Transverse colon (tissue), 4 donors: ENCODE results near the gene NXPH2. TPM values are rescaled to one million over a fixed set of nuclear protein-coding genes. Genes with fewer than 3 reads are reported as not detected.

Experiments used
- DNase-seq: peaks from one replicate; pipeline ENCODE4 v3.0.0-alpha.2; 2019
- H3K27ac ChIP-seq, 4 donors: fragments of 200-600 bp; sonication (generic); 2 replicates each; pipeline ENCODE4 v1.5.1; 2016 to 2018; ENCODE audit warnings: inconsistent platforms in 4 of 4
- H3K27me3 ChIP-seq: fragments of 200-600 bp; sonication (generic); 2 replicates; pipeline ENCODE4 v1.5.1; 2017; ENCODE audit warnings: inconsistent platforms
- H3K36me3 ChIP-seq, 4 donors: fragments of 200-600 bp; sonication (generic); 2 replicates each; pipeline ENCODE4 v1.5.1; 2017 to 2019; ENCODE audit warnings: inconsistent platforms in 4 of 4
- H3K4me1 ChIP-seq, 4 donors: fragments of 200-600 bp; sonication (generic); 2 replicates each; pipeline ENCODE4 v1.5.1; 2017 to 2020; ENCODE audit warnings: inconsistent platforms in 4 of 4
- H3K4me3 ChIP-seq, 4 donors: fragments of 200-600 bp; sonication (generic); 1 replicate in 1 of 4; 2 replicates in 3 of 4; pipeline versions ENCODE4 v1.5.1 to v1.6.1; 2017 to 2019; ENCODE audit warnings: inconsistent platforms in 4 of 4
- H3K9me3 ChIP-seq, 2 donors: fragments of 200-600 bp; sonication (generic); 2 replicates each; pipeline ENCODE4 v1.5.1; 2017 to 2019; ENCODE audit warnings: inconsistent platforms in 2 of 2
- EP300 ChIP-seq: sonication (generic); formaldehyde crosslinking; IDR thresholded peaks from one replicate; pipeline ENCODE4 v1.6.1; 2017; ENCODE audit warnings: antibody characterized with exemption, low read depth
- POLR2A ChIP-seq: fragments of 450-650 bp; IDR thresholded peaks from one replicate; pipeline ENCODE4 v1.6.1; 2016; ENCODE audit warnings: antibody characterized with exemption, mild to moderate bottlenecking, moderate library complexity
- POLR2AphosphoS5 ChIP-seq, 3 donors: sonication (generic); formaldehyde crosslinking; IDR thresholded peaks; one replicate each; pipeline ENCODE4 v1.6.1; 2016; ENCODE audit warnings: antibody characterized with exemption in 3 of 3
- WGBS, 2 donors: methylation state at CpG; one replicate each; pipeline ENCODE4 v1.1.5; 2018; ENCODE audit warnings: low coverage in 1 of 2; 5-methylcytosine and 5-hydroxymethylcytosine counted together
- in situ Hi-C, 4 donors: fragments of 200-750 bp; cut with MboI; loops; one replicate each; pipeline versions ENCODE4 v1.15.0 to v1.15.1; 2017; ENCODE audit warnings: low sequenced_read_pairs in 3 of 4, low pct_ligation_motif_present in 1 of 4, low pct_unique_long_range_greater_than_20kb in 1 of 4
- intact Hi-C: fragments of 100-400 bp; cut with DNase I; formaldehyde crosslinking; loops from one replicate; pipeline ENCODE4 v1.15.1; 2023; ENCODE audit warnings: low total_unique reads
- total RNA-seq, 4 donors: library from RNA; depleted of rRNA; stranded (reverse); fragments of >200 nt; gene quantifications; one replicate each; pipeline ENCODE4 v1.1.0, GENCODE V29; 2016
- TF ChIP-seq, protein P1 (sequence below), 5 experiments: fragments of 200-600 bp in 3 of 5; fragments of 450-650 bp in 2 of 5; sonication (generic) in 3 of 5; IDR thresholded peaks; 1 replicate in 2 of 5; 2 replicates in 3 of 5; pipeline ENCODE4 v1.5.1; 2016 to 2017; ENCODE audit warnings: antibody characterized with exemption in 5 of 5, inconsistent platforms in 3 of 5, mild to moderate bottlenecking in 2 of 5, moderate library complexity in 1 of 5

The NXPH2 gene
- total RNA-seq, 4 donors from 2014 or later: not detected

DNA sequence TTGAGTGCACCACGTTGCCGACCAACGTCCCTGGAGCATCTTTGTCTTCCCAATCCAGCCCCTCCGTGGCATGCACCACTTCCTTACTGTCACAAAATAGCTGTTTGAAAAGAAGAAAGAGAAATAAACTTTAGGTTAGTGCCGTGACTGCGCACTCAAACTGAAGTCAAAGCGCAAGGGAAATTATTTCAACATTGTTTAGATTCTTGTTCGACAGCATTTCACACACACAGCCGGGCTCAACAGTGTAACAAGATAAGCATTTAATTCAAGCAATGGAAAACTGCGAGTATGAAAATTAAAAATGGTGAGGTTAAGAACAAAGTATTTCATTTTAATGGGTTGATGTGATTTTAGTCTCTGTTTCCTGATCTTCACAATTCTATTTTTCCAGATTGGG, 108.6 kb downstream of the NXPH2 start:
- WGBS, 2 donors: 81 to 85% methylated on average over 10 of the region's 10 CpGs
- TF ChIP-seq, protein P1, sequence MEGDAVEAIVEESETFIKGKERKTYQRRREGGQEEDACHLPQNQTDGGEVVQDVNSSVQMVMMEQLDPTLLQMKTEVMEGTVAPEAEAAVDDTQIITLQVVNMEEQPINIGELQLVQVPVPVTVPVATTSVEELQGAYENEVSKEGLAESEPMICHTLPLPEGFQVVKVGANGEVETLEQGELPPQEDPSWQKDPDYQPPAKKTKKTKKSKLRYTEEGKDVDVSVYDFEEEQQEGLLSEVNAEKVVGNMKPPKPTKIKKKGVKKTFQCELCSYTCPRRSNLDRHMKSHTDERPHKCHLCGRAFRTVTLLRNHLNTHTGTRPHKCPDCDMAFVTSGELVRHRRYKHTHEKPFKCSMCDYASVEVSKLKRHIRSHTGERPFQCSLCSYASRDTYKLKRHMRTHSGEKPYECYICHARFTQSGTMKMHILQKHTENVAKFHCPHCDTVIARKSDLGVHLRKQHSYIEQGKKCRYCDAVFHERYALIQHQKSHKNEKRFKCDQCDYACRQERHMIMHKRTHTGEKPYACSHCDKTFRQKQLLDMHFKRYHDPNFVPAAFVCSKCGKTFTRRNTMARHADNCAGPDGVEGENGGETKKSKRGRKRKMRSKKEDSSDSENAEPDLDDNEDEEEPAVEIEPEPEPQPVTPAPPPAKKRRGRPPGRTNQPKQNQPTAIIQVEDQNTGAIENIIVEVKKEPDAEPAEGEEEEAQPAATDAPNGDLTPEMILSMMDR (IDR thresholded peaks at IDR 0.05): no peak
- no peak for TF ChIP-seq POLR2AphosphoS5 (IDR thresholded peaks at IDR 0.05)

DNA sequence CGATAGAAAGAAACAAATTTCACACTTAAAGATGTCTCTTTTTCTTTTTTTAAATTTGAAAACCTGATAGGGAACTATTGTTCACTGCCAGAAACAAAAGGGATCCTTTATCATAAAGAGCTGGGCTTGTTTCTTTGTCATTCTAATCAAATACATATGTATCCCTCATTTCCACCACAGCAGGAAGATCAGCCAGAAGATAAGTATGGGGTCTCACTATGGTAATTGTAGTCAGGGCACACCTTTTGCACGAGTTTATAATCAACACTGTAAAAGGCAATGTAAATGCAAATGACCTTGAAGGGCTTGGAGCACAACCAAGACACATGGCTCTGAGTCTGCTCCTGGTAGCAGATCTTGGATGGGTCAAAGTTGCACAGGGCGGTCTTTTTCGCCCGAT, 109.5 kb downstream of the NXPH2 start:
- 58 to 80% methylated on average over 2 to 5 of the region's 5 CpGs for WGBS, 2 donors
- TF ChIP-seq, protein P1 (IDR thresholded peaks at IDR 0.05): no peak
- TF ChIP-seq EP300 (no peak), POLR2A (no peak), POLR2AphosphoS5 (IDR thresholded peaks at IDR 0.05) (no peak)
- in situ Hi-C loops (no loop called here), intact Hi-C loops (no loop called here)
- no peaks in the 10 kb centered on the region for H3K9me3 ChIP-seq
- no peak overlapping the region for H3K4me3 ChIP-seq
- H3K36me3 ChIP-seq: no peaks in the 10 kb centered on the region
- H3K27ac ChIP-seq: no peak overlapping the region
- no peaks in the 10 kb centered on the region for H3K27me3 ChIP-seq
- no peak for DNase-seq
- H3K4me1 ChIP-seq: no peaks in the 10 kb centered on the region

More for the DNA sequence above, 108.6 kb downstream of the NXPH2 start:
- no peak for DNase-seq
- H3K27me3 ChIP-seq: no peaks in the 10 kb centered on the region
- no peaks in the 10 kb centered on the region for H3K36me3 ChIP-seq
- in situ Hi-C loops: no loop called here
- intact Hi-C loops: no loop called here
- H3K27ac ChIP-seq: no peak overlapping the region
- H3K4me1 ChIP-seq: no peaks in the 10 kb centered on the region
- H3K9me3 ChIP-seq: no peaks in the 10 kb centered on the region
- H3K4me3 ChIP-seq: no peak overlapping the region

DNA sequence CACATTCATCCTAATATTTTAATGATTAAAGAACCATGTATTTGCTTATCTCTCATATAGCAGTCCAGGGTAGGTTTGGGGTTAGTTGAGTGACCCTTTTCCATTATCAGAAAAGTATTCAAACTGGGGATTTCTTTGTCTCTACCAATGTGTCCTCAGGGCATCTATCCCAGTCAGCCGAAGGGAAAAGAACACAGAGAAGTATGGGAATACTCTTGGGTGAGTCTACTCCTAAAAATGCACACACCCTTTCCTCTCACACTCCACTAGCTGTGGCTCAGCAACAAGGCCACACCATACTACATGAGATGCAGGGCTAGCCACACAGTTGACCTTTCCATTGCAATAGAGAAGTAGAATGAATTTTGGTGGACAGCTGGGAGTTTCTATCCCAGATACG, 114.3 kb downstream of the NXPH2 start:
- DNase-seq: no peak
- Histone ChIP-seq H3K27ac (no peak overlapping the region), H3K9me3 (no peaks in the 10 kb centered on the region), H3K36me3 (no peaks in the 10 kb centered on the region), H3K4me3 (no peak overlapping the region), H3K27me3 (no peaks in the 10 kb centered on the region), H3K4me1 (no peaks in the 10 kb centered on the region)
- WGBS, 2 donors: 62 to 91% methylated on average over 2 of the region's 2 CpGs
- TF ChIP-seq POLR2A (no peak), POLR2AphosphoS5 (IDR thresholded peaks at IDR 0.05) (no peak), EP300 (no peak)
- TF ChIP-seq, protein P1 (IDR thresholded peaks at IDR 0.05): no peak
- in situ Hi-C loops: no loop called here
- intact Hi-C loops: loop anchor here (1.0 kb wide), 1 partner anchor 32 kb away; no protein-coding TSS in a partner anchor

DNA sequence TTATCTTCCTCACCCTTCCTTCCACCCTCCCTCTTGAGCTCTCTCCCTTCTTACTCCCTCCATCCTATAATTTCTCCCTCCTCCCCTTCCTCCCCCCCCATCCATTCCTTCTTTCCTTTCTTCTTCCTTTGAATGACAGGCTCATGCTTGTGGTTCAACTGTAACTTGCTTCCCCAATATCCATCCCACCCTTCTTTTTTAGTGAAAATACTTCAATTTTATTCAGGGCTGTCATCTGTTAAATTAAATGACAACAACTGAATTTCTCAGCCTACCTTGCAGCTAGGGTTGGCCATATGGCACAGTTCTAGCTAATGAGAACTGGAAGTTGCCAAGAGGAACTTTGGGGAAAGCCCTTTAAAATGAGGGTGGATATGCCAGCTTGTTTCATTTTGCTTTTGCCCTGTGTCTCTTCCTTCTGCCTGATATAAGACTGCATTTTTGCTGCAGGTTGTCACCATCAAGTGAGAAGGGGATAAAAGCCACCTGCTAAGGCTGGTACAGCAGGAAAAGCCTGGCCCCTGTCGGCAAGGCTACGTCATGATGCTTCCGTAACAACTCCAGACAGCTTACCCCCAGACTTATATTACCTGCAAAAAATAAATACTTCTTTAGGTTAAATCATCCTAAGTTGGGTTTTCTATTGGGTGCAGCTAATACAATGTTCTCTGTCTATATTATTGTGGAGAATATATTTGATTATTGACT, 121.8 kb downstream of the NXPH2 start:
- no peak for DNase-seq
- 84 to 94% methylated on average over 3 of the region's 3 CpGs for WGBS, 2 donors
- H3K27me3 ChIP-seq: no peaks in the 10 kb centered on the region
- H3K36me3 ChIP-seq: no peaks in the 10 kb centered on the region
- intact Hi-C loops: no loop called here
- TF ChIP-seq, protein P1 (IDR thresholded peaks at IDR 0.05): no peak
- TF ChIP-seq EP300 (no peak), POLR2A (no peak), POLR2AphosphoS5 (IDR thresholded peaks at IDR 0.05) (no peak)
- H3K4me3 ChIP-seq: no peak overlapping the region
- in situ Hi-C loops: no loop called here
- H3K9me3 ChIP-seq: no peaks in the 10 kb centered on the region
- H3K4me1 ChIP-seq: no peaks in the 10 kb centered on the region
- no peak overlapping the region for H3K27ac ChIP-seq
